HG03108 (cell line): ENCODE data around the gene FBXO15.

Experiments used
- ATAC-seq: cut with Tn5 transposase; IDR thresholded peaks from one replicate; pipeline ENCODE4 v1.9.1; 2021; ENCODE audit warnings: moderate library complexity; ENCODE audit not compliant: unreplicated experiment

The FBXO15 gene

GRCh38 chr18:74153793-74154192 is 6.2 kb upstream of the FBXO15 start:
- ATAC-seq = no peak

DNA sequence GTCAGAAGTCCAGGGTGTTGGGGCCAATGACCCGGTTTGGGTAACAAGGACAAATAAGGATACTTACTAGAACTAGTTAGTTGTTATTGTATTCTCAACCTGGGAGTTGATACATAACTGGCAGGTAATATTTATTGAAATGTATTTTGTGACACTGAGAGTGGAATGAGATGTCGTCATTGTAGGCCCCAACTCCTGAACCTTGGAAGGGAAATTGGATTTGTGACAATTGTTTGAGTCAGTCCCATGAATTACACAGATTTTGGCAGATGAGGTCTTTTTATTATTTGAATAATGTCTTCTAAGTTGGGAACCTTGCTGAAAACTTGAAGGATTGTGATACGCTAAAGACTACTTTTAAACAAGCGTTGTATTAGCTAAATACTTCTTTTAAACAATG is 5.7 kb upstream of the FBXO15 start:
- no peak for ATAC-seq

GRCh38 chr18:74152857-74153256 is 5.2 kb upstream of the FBXO15 start:
- ATAC-seq = no peak

GRCh38 chr18:74152270-74152669 is 4.6 kb upstream of the FBXO15 start:
- ATAC-seq = no peak

DNA sequence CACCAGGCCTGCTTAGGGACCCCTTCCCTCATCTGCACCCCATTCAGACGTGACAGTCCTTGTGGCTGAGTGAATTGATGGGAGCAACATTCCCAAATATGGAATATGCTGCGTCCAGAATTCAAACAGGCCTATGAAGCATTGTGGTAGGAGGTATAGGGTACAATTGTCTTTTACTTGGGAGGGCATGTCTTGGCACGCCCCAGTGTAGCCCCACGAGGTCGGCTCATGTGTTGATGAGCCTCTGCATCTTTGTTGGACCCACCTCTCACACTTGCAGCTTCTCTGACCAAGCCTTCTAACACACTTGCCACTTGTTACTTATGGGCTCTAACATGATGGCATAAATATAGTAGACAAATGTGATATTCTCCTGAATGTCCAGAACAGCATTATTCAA is 2.2 kb upstream of the FBXO15 start:
- ATAC-seq = no peak

DNA sequence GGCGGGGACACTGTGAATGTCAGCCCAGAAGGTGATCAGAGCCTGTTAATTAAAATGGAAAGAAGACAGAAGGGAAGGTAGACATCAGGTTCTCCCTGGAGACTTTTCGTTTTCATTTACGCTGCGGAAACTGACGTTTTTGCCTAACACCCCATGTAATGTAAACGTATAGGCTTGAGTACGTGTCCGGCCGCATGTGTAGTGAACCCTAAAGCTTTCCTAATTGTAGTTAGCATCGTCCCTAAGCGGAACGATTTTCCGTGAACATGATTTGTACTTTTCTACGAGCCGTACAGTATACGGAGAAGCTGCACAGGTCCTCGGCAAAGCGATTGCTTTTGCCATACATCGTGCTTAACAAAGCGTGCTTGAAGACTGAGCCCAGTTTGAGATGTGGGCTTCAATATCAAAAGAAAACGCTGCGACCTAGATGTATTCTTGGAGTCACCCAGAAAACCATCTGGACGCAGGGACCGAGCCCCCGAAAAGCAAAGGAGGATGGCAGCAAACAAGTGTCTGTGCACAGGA is 973 bp upstream of the FBXO15 start:
- peak; percentile 8 for ATAC-seq

DNA sequence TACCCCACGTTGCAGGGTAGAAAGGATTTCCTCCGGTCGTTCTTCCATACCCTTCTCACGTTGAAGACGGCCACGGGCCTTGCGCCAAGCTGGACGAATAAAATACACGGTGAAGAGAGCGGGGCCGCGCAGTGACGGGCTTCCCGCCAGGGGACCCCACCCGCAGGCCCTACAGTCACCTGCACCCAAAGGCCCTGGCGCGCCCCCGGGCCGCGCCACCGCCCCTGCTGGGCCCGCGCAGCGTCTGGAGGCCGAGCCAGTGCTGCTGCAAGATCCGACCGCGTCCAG is 199 bp downstream of the FBXO15 start:
- no peak for ATAC-seq

- no peak for ATAC-seq
Observed at GRCh38 chr18:74146756-74147155, 878 bp downstream of the FBXO15 start.

- no peak for ATAC-seq
Observed at GRCh38 chr18:74142252-74142651, 5.4 kb downstream of the FBXO15 start.

GRCh38 chr18:74141667-74142066 is 6.0 kb downstream of the FBXO15 start:
- no peak for ATAC-seq

GRCh38 chr18:74140582-74140981 is 7.1 kb downstream of the FBXO15 start:
- ATAC-seq = no peak

GRCh38 chr18:74139888-74140287 is 7.7 kb downstream of the FBXO15 start:
- ATAC-seq = no peak

GRCh38 chr18:74139411-74139810 is 8.2 kb downstream of the FBXO15 start:
- no peak for ATAC-seq

DNA sequence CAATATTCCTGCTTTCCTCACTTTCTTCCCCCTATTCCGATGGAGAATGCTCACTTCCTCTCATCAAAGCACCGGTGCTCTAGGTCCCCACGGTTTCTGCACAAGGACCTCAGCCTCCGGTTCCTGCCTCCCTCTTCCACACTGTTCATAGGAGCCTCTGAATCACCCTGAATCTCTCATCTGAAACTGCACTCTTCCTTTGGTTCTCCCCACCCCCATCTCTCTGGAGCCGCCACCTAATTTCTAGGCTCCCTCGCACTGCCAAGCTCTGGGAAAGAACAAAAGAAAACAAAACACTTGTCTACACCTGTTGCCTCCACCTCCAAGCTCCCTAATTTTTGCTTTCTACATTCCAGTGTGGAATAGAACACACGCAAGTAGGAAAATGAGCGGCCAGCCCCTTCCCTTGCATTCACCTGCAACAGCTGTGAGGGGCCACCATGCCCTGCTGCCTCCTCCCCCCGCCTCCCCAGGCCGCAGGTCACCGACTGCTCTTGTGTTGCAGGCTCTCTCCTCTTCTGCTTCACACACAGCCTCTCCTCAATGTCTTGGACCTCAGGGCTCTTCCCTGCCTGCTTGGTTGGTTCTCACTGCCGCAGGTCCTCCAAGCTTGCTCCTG is 9.6 kb downstream of the FBXO15 start:
- no peak for ATAC-seq

GRCh38 chr18:74132201-74132600 is 15.4 kb downstream of the FBXO15 start:
- ATAC-seq = no peak

GRCh38 chr18:74131124-74131523 is 16.5 kb downstream of the FBXO15 start:
- ATAC-seq = no peak

GRCh38 chr18:74128159-74128558 is 19.5 kb downstream of the FBXO15 start:
- no peak for ATAC-seq

DNA sequence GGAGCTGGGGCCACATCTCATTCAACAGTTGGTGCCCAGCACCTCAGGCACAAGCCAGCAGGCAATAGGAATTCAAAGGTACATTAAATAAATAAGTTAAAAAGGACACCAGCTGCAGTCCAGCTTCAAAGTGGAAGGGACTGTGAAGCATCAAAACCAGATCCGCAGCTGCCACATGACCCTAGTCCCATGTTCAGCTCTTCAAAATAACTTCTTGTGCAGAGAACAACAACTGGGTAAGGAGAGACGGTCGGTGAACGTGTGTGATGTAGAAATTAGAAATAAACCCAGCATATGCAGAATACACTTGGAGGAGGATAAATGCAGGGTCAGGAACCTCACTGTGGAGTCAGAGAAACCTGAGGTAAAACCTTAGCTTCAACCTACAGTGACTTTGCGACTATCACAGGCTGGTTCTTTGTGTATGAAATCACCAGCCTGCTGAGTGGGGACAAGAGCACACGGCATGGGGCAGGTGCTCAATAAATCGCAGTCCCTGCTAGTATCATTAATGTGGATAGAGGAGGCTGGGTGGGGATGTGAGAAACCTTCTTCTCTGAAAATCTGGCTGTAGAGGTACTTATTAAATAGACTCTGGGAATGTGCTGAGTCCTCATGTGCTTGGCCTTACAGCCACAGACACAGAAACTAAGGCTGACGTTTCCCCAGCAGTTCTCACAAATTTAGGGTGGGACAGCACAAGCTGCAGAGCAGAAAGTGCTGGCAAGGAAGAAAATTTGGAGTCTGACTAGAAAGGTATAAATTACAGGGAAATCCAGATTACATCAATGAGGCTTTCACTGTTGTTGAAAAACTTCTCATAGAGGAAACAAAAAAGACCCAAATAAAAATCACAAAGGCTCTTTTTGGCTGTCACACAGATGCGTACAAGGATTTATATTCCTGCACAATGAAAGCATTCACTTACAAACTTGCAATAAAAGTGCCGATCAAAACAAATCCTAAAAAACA is 20.7 kb downstream of the FBXO15 start:
- no peak for ATAC-seq

DNA sequence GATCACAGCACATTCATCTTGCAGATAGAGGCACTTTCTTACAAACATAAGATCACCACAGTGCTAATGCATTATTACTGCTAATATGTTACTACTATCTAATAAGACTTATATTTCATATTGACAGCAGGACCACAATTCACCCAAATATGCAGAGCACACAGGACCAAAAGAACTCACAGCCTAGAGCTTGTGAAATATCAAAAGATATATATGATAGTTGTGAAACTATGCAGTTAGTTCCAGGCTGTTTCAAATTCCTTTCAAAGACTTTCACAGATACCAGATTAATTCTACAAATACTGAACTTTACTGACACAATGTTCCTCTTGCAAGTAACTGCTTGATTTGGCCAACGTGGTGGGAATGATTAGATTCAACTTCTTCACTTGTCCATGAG is 23.0 kb downstream of the FBXO15 start:
- no peak for ATAC-seq

- ATAC-seq = no peak
Observed at GRCh38 chr18:74123200-74123599, 24.4 kb downstream of the FBXO15 start.

DNA sequence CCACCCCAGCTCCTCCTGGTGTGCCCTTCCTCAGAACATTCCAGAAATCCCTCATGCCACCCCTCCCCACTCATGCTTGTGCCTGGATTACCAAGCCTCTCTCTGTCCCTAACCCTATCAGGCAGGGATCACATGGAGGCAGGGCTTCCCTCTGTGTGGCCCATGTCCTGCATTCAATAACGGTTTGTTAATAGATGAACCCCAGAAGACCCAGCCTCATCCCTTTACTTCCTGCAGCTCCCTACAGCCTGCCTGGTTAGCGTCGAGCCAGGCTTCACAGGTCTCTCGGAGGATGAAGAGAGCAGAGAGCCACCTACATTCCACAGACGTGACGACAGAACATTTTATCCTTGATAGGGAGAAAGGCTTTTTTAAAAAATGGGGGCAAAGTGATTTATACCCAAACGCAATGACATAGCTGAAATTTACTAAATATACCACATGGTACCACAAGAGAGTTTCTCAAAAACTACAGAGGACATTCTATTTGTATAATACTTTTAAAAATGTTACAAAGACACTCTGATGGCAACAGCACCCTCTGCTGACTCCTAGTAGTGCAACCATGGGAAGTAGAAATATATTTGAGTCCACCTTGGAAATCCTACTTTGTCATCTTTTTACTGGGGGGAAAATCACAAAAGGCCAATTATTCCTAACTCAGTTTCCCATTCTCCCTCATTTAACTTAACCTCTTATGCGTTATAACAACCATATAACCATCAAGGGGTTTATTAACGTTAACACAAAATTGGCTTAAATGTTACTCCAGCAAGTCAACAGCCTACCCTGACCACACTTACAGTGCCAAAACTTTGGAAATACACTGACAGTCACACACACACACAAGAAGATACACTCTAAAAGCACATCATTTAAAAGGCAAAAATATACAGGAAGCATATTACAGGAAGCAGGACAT is 30.7 kb downstream of the FBXO15 start:
- ATAC-seq = no peak
